WTC11 (cell line): ENCODE data around the gene H2AZ1. TPM values are rescaled to one million over a fixed set of nuclear protein-coding genes. Genes with fewer than 3 reads are reported as not detected.

ENCODE experiments used
- ATAC-seq: fragments of 200-7000 bp; cut with Tn5 transposase; 2 replicates; pipeline ENCODE4 v1.10.0; 2021; ENCODE audit warnings: mild to moderate bottlenecking, moderate library complexity
- CTCF ChIA-PET: fragments of 300-600 bp; sonication (Branson Sonifier 250); formaldehyde crosslinking; loops from one replicate; lab custom pipeline; 2021; ENCODE audit warnings: antibody characterized with exemption; lab: Charles Lee
- POLR2A ChIA-PET: fragments of 350-600 bp; sonication (Branson Sonifier 250); formaldehyde crosslinking; loops from one replicate; lab custom pipeline; 2021; ENCODE audit warnings: antibody characterized with exemption; lab: Charles Lee
- DNase-seq: peaks from one replicate; pipeline ENCODE4 v3.0.0; 2021; ENCODE audit warnings: low spot score
- H3K27ac Mint-ChIP-seq: 2 replicates; pipeline ENCODE4 v1.8.0; 2021; ENCODE audit warnings: mixed read lengths
- H3K27me3 Mint-ChIP-seq: 2 replicates; pipeline ENCODE4 v1.8.0; 2021; ENCODE audit warnings: low read depth, mild to moderate bottlenecking, moderate library complexity, mixed read lengths
- H3K36me3 Mint-ChIP-seq: 2 replicates; pipeline ENCODE4 v1.8.0; 2021; ENCODE audit warnings: mixed read lengths
- H3K4me1 Mint-ChIP-seq: 2 replicates; pipeline ENCODE4 v1.8.0; 2022; ENCODE audit warnings: mixed read lengths
- H3K4me3 Mint-ChIP-seq: 2 replicates; pipeline ENCODE4 v1.8.0; 2021; ENCODE audit warnings: mild to moderate bottlenecking, moderate library complexity, mixed read lengths
- H3K9me3 Mint-ChIP-seq: 2 replicates; pipeline ENCODE4 v1.8.0; 2021; ENCODE audit warnings: mixed read lengths
- ATF1 ChIP-seq: sonication (generic); formaldehyde crosslinking; IDR thresholded peaks from 2 replicates; pipeline ENCODE4 v1.8.1; 2023; ENCODE audit warnings: mild to moderate bottlenecking, moderate library complexity, missing genetic modification reagents
- CBFB ChIP-seq: sonication (generic); formaldehyde crosslinking; IDR thresholded peaks from 2 replicates; pipeline ENCODE4 v1.8.1; 2022; ENCODE audit warnings: mild to moderate bottlenecking, low read depth, missing genetic modification reagents
- CDX4 ChIP-seq: fragments of 250-450 bp; sonication (Bioruptor Pico); IDR thresholded peaks from 2 replicates; pipeline ENCODE4 v1.9.0; 2021; ENCODE audit warnings: moderate library complexity, mild to moderate bottlenecking, inconsistent platforms, borderline replicate concordance
- E2F5 ChIP-seq: sonication (generic); formaldehyde crosslinking; IDR thresholded peaks from 2 replicates; pipeline ENCODE4 v1.8.1; 2022; ENCODE audit warnings: mild to moderate bottlenecking, moderate library complexity, missing genetic modification reagents
- ETV6 ChIP-seq: sonication (generic); formaldehyde crosslinking; IDR thresholded peaks from 2 replicates; pipeline ENCODE4 v1.8.1; 2022; ENCODE audit warnings: mild to moderate bottlenecking, missing genetic modification reagents
- GABPB1 ChIP-seq: sonication (generic); formaldehyde crosslinking; IDR thresholded peaks from 2 replicates; pipeline ENCODE4 v1.8.1; 2023; ENCODE audit warnings: mild to moderate bottlenecking, missing genetic modification reagents
- MLX ChIP-seq: sonication (generic); formaldehyde crosslinking; IDR thresholded peaks from 2 replicates; pipeline ENCODE4 v1.8.1; 2023; ENCODE audit warnings: mild to moderate bottlenecking, missing genetic modification reagents, moderate library complexity
- MXD4 ChIP-seq: fragments of 250-450 bp; sonication (Bioruptor Pico); IDR thresholded peaks from 2 replicates; pipeline ENCODE4 v1.8.0; 2021; ENCODE audit warnings: mild to moderate bottlenecking, moderate library complexity, borderline replicate concordance
- NFE2L1 ChIP-seq: sonication (generic); formaldehyde crosslinking; IDR thresholded peaks from 2 replicates; pipeline ENCODE4 v1.8.1; 2023; ENCODE audit warnings: missing genetic modification reagents
- RELA ChIP-seq: sonication (generic); formaldehyde crosslinking; IDR thresholded peaks from 2 replicates; pipeline ENCODE4 v1.8.1; 2022; ENCODE audit warnings: missing genetic modification reagents, mild to moderate bottlenecking, borderline replicate concordance
- SP1 ChIP-seq: sonication (generic); formaldehyde crosslinking; conservative IDR thresholded peaks from 2 replicates; pipeline ENCODE4 v1.8.1; 2022; ENCODE audit warnings: missing genetic modification reagents
- TCF7 ChIP-seq: sonication (generic); formaldehyde crosslinking; IDR thresholded peaks from 2 replicates; pipeline ENCODE4 v1.8.0; 2022; ENCODE audit warnings: mild to moderate bottlenecking, low read depth, missing genetic modification reagents, moderate library complexity
- TEAD1 ChIP-seq: sonication (generic); formaldehyde crosslinking; IDR thresholded peaks from 2 replicates; pipeline ENCODE4 v1.8.0; 2022; ENCODE audit warnings: mild to moderate bottlenecking, missing genetic modification reagents
- USF1 ChIP-seq: sonication (generic); formaldehyde crosslinking; IDR thresholded peaks from 2 replicates; pipeline ENCODE4 v1.8.0; 2022; ENCODE audit warnings: mild to moderate bottlenecking, missing genetic modification reagents
- ZNF396 ChIP-seq: fragments of 250-450 bp; sonication (Bioruptor Pico); IDR thresholded peaks from 2 replicates; pipeline ENCODE4 v1.8.0; 2021; ENCODE audit warnings: mild to moderate bottlenecking, moderate library complexity, borderline replicate concordance
- ZNF416 ChIP-seq: fragments of 250-450 bp; sonication (Bioruptor Pico); IDR thresholded peaks from 2 replicates; pipeline ENCODE4 v1.9.0; 2021; ENCODE audit warnings: mild to moderate bottlenecking, inconsistent platforms
- ZNF532 ChIP-seq: fragments of 250-450 bp; sonication (Bioruptor Pico); IDR thresholded peaks from 2 replicates; pipeline ENCODE4 v1.9.0; 2021; ENCODE audit warnings: mild to moderate bottlenecking, borderline replicate concordance
- ZNF671 ChIP-seq: fragments of 250-450 bp; sonication (Bioruptor Pico); IDR thresholded peaks from 2 replicates; pipeline ENCODE4 v1.8.0; 2021; ENCODE audit warnings: mild to moderate bottlenecking
- total RNA-seq: library from RNA; stranded (reverse); gene quantifications from 3 replicates; pipeline ENCODE4 v1.2.3, GENCODE V29; 2021
- TF ChIP-seq, protein P1 (sequence below): sonication (generic); formaldehyde crosslinking; IDR thresholded peaks from 2 replicates; pipeline ENCODE4 v1.8.0; 2022; ENCODE audit warnings: mild to moderate bottlenecking, missing genetic modification reagents
- TF ChIP-seq, protein P2 (sequence below): sonication (generic); formaldehyde crosslinking; IDR thresholded peaks from 2 replicates; pipeline ENCODE4 v1.8.0; 2023; ENCODE audit warnings: missing genetic modification reagents

The H2AZ1 gene
- total RNA-seq, 1 experiment from 2014 or later = 684 TPM

DNA sequence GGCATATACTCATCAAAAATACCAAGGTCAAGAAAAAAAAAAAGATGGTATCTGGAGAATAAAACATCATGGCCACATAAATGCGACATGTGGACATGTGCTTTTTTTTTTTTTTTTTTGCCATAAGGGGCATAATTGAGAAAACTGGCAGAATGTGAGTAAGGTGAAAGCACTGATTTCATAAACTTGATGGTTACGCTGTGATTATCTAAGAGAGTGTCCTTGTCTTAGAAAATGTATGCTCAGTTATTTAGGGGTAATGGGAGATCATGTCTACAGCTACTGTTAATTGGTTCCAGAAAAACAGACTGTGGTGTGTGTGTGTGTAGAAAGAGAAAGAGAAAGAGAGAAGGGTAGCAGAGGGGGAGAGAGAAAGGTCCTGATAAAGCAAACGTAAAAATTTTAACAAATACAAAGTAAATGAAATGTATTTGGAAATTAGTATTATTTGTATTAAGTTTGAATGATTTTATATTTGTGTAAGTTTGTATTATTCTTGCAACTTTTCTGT lies 11.8 kb downstream of the H2AZ1 start (continued):
- TF ChIP-seq NFE2L1 (CRISPR knock-in tag) (no peak), ETV6 (CRISPR knock-in tag) (no peak), ATF1 (no peak), TEAD1 (no peak), ZNF532 (CRISPR knock-in tag) (no peak), MXD4 (no peak), GABPB1 (CRISPR knock-in tag) (no peak)
- TF ChIP-seq, protein P1, sequence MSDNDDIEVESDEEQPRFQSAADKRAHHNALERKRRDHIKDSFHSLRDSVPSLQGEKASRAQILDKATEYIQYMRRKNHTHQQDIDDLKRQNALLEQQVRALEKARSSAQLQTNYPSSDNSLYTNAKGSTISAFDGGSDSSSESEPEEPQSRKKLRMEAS (CRISPR knock-in tag) = no peak

- ChIA-PET POLR2A (no interaction called here), CTCF (no interaction called here)
- Mint-ChIP-seq H3K36me3 (peaks cover 30% of the 10 kb centered on the region), H3K27me3 (no peaks in the 10 kb centered on the region), H3K27ac (no peak overlapping the region), H3K9me3 (peaks cover 15% of the 10 kb centered on the region), H3K4me1 (no peaks in the 10 kb centered on the region), H3K4me3 (no peak overlapping the region)
- no peak for DNase-seq
- no peak for TF ChIP-seq RELA (CRISPR knock-in tag)
- TF ChIP-seq TCF7 (CRISPR knock-in tag) = no peak
- no peak for TF ChIP-seq MXD4
- no peak for TF ChIP-seq CBFB (CRISPR knock-in tag)
- TF ChIP-seq USF1 = no peak
- TF ChIP-seq TEAD1 = no peak
- TF ChIP-seq, protein P2, sequence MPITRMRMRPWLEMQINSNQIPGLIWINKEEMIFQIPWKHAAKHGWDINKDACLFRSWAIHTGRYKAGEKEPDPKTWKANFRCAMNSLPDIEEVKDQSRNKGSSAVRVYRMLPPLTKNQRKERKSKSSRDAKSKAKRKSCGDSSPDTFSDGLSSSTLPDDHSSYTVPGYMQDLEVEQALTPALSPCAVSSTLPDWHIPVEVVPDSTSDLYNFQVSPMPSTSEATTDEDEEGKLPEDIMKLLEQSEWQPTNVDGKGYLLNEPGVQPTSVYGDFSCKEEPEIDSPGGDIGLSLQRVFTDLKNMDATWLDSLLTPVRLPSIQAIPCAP (CRISPR knock-in tag) = no peak
- ATAC-seq = no peak
These were observed 15.2 kb downstream of the H2AZ1 start for GRCh38 chr4:99934891-99935290.

- no peaks in the 10 kb centered on the region for H3K4me1 Mint-ChIP-seq
- no peak overlapping the region for H3K4me3 Mint-ChIP-seq
- DNase-seq = no peak
- H3K27ac Mint-ChIP-seq = no peak overlapping the region
- H3K36me3 Mint-ChIP-seq = peaks cover 11% of the 10 kb centered on the region
- no peak for ATAC-seq
- no peaks in the 10 kb centered on the region for H3K27me3 Mint-ChIP-seq
- ChIA-PET CTCF (no interaction called here), POLR2A (no interaction called here)
- H3K9me3 Mint-ChIP-seq = no peaks in the 10 kb centered on the region
- TF ChIP-seq ZNF396 = no peak
- no peak for TF ChIP-seq ZNF671 (CRISPR knock-in tag)
- no peak for TF ChIP-seq MLX (CRISPR knock-in tag)
- TF ChIP-seq, protein P1 (CRISPR knock-in tag) = no peak
- no peak for TF ChIP-seq ZNF416
- TF ChIP-seq GABPB1 (CRISPR knock-in tag) = no peak
- no peak for TF ChIP-seq CDX4
- no peak for TF ChIP-seq ZNF532 (CRISPR knock-in tag)
- no peak for TF ChIP-seq SP1 (CRISPR knock-in tag)
- TF ChIP-seq E2F5 (CRISPR knock-in tag) = no peak
These were observed 22.5 kb downstream of the H2AZ1 start for GRCh38 chr4:99927566-99927965.
